ENCODE results near the gene HSD17B2. TPM values are rescaled to one million over a fixed set of nuclear protein-coding genes. Genes with fewer than 3 reads are reported as not detected.

HSD17B2 gene
- total RNA-seq, 2 donors from 2014 or later: 12.2 to 24.1 TPM

- no peaks in the 10 kb centered on the region for H3K27me3 ChIP-seq
- intact Hi-C loops (cut with DNase I): no loop called here
- no peak overlapping the region for H3K4me3 ChIP-seq
- WGBS, 2 donors: 79 to 82% methylated on average over 3 of the region's 3 CpGs
- DNase-seq (no peak), ATAC-seq (no peak)
- no peaks in the 10 kb centered on the region for H3K9me3 ChIP-seq
- no peaks in the 10 kb centered on the region for H3K4me1 ChIP-seq
- H3K36me3 ChIP-seq (replicated peaks in 1 of 2; ENCODE audit: insufficient read depth in 1 of 2, low read depth in 2 of 2): no peaks in the 10 kb centered on the region
- TF ChIP-seq CTCF (IDR thresholded peaks at IDR 0.05) (no peak), POLR2A (IDR thresholded peaks at IDR 0.05) (no peak)
- H3K27ac ChIP-seq: no peak overlapping the region
Measured at GRCh38 chr16:82124651-82125050, 89.6 kb downstream of the HSD17B2 start.

- TF ChIP-seq CTCF (IDR thresholded peaks at IDR 0.05): no peak
- no peak for TF ChIP-seq POLR2A (IDR thresholded peaks at IDR 0.05)
- ATAC-seq (no peak), DNase-seq (no peak)
- 66 to 71% methylated on average over 3 of the region's 3 CpGs for WGBS, 2 donors
- Histone ChIP-seq H3K4me3 (no peak overlapping the region), H3K27ac (no peak overlapping the region), H3K36me3 (replicated peaks in 1 of 2; ENCODE audit: insufficient read depth in 1 of 2, low read depth in 2 of 2) (no peaks in the 10 kb centered on the region), H3K4me1 (no peaks in the 10 kb centered on the region), H3K27me3 (no peaks in the 10 kb centered on the region), H3K9me3 (no peaks in the 10 kb centered on the region)
- intact Hi-C loops (cut with DNase I): no loop called here
Measured at GRCh38 chr16:82129881-82130280, 94.8 kb downstream of the HSD17B2 start.

GRCh38 chr16:82133798-82134197 lies 98.7 kb downstream of the HSD17B2 start:
- 75 to 78% methylated on average over 6 of the region's 6 CpGs for WGBS, 2 donors
- intact Hi-C loops (cut with DNase I): no loop called here
- no peaks in the 10 kb centered on the region for H3K27me3 ChIP-seq

GRCh38 chr16:82134846-82135245 lies 99.8 kb downstream of the HSD17B2 start:
- intact Hi-C loops (cut with DNase I): no loop called here
- DNase-seq: no peak
- TF ChIP-seq CTCF (IDR thresholded peaks at IDR 0.05): no peak
- Histone ChIP-seq H3K27ac (no peak overlapping the region), H3K4me1 (peaks cover 5% of the 10 kb centered on the region), H3K36me3 (replicated peaks in 1 of 2; ENCODE audit: insufficient read depth in 1 of 2, low read depth in 2 of 2) (no peaks in the 10 kb centered on the region), H3K27me3 (no peaks in the 10 kb centered on the region), H3K9me3 (no peaks in the 10 kb centered on the region), H3K4me3 (no peak overlapping the region)
- WGBS, 2 donors: 90 to 91% methylated on average over 8 of the region's 8 CpGs
- no peak for ATAC-seq

More at GRCh38 chr16:82133798-82134197, 98.7 kb downstream of the HSD17B2 start:
- Histone ChIP-seq H3K9me3 (no peaks in the 10 kb centered on the region), H3K4me3 (no peak overlapping the region), H3K4me1 (peaks cover 5% of the 10 kb centered on the region), H3K36me3 (replicated peaks in 1 of 2; ENCODE audit: insufficient read depth in 1 of 2, low read depth in 2 of 2) (no peaks in the 10 kb centered on the region), H3K27ac (no peak overlapping the region)
- ATAC-seq: no peak
- TF ChIP-seq CTCF (IDR thresholded peaks at IDR 0.05) (no peak), POLR2A (IDR thresholded peaks at IDR 0.05) (no peak)
- DNase-seq: no peak

GRCh38 chr16:82135844-82136243 lies 100.8 kb downstream of the HSD17B2 start:
- no peak for TF ChIP-seq CTCF (IDR thresholded peaks at IDR 0.05)
- TF ChIP-seq POLR2A (IDR thresholded peaks at IDR 0.05): no peak
- intact Hi-C loops (cut with DNase I): no loop called here
- Histone ChIP-seq H3K36me3 (replicated peaks in 1 of 2; ENCODE audit: insufficient read depth in 1 of 2, low read depth in 2 of 2) (no peaks in the 10 kb centered on the region), H3K4me1 (peaks cover 5% of the 10 kb centered on the region), H3K27me3 (no peaks in the 10 kb centered on the region), H3K27ac (no peak overlapping the region), H3K9me3 (no peaks in the 10 kb centered on the region), H3K4me3 (no peak overlapping the region)
- ATAC-seq: no peak
- WGBS, 2 donors: 41 to 44% methylated on average over 8 of the region's 8 CpGs
- DNase-seq: peak in 2 of 4 donors; percentile 10 to 14
